Thymus (tissue), 14 donors: Measurements from ENCODE around the gene CFAP99. TPM values are rescaled to one million over a fixed set of nuclear protein-coding genes. Genes with fewer than 3 reads are reported as not detected.

Experiments
- DNase-seq, 9 donors: peaks; one replicate each; pipeline ENCODE4 v3.0.0-alpha.2; 2013; ENCODE audit warnings: low spot score in 9 of 9, low read depth in 6 of 9, missing footprints in 1 of 9
- H3K27ac ChIP-seq, 2 donors: one replicate each; pipeline ENCODE4 v1.5.1; 2013; ENCODE audit warnings: control low read depth in 1 of 2, low read depth in 1 of 2, low read length in 1 of 2, mild to moderate bottlenecking in 1 of 2, moderate library complexity in 1 of 2
- H3K27me3 ChIP-seq, 2 donors: one replicate each; pipeline ENCODE4 v1.5.1; 2013; ENCODE audit warnings: low read length in 1 of 2; ENCODE audit not compliant: control insufficient read depth in 2 of 2, insufficient read depth in 1 of 2
- H3K36me3 ChIP-seq, 2 donors: one replicate each; pipeline ENCODE4 v1.5.1; 2013; ENCODE audit warnings: low read length in 1 of 2, mild to moderate bottlenecking in 1 of 2, moderate library complexity in 1 of 2; ENCODE audit not compliant: control insufficient read depth in 2 of 2, insufficient read depth in 2 of 2
- H3K4me1 ChIP-seq, 2 donors: one replicate each; pipeline ENCODE4 v1.5.1; 2013; ENCODE audit warnings: low read length in 2 of 2; ENCODE audit not compliant: control insufficient read depth in 2 of 2, insufficient read depth in 2 of 2
- H3K4me3 ChIP-seq, 2 donors: one replicate each; pipeline ENCODE4 v1.5.1; 2013; ENCODE audit warnings: low read length in 2 of 2, control low read depth in 1 of 2, mild to moderate bottlenecking in 1 of 2
- H3K9me3 ChIP-seq, 2 donors: one replicate each; pipeline ENCODE4 v1.5.1; 2013; ENCODE audit warnings: low read length in 1 of 2, mild to moderate bottlenecking in 1 of 2; ENCODE audit not compliant: control insufficient read depth in 2 of 2, insufficient read depth in 1 of 2
- WGBS: extraction: QIAGEN DNeasy Blood & Tissue Kit; methylation state at CpG from one replicate; pipeline ENCODE4 v1.1.7; 2013; 5-methylcytosine and 5-hydroxymethylcytosine counted together
- long read RNA-seq, 10 donors: transcript quantifications; one replicate each; lab custom pipeline, GENCODE V29; 2026
- polyA plus RNA-seq: library from polyadenylated mRNA; stranded (reverse); fragments of 200-250 nt; gene quantifications from one replicate; pipeline ENCODE4 v1.2.3, GENCODE V29; 2013
- total RNA-seq: library from RNA; stranded (reverse); fragments of 120-200 nt; gene quantifications from one replicate; pipeline ENCODE4 v1.2.4, GENCODE V29; 2013
- donor health status: healthy.

Gene CFAP99
- 0.19 TPM for total RNA-seq
- 0.18 TPM for polyA plus RNA-seq
- long read RNA-seq, donor 1, result 0 reads
- long read RNA-seq, donor 2, result 0 reads
- long read RNA-seq, donor 3, result 0 reads
- long read RNA-seq, donor 4, result 0 reads
- long read RNA-seq, donor 5, result 0 reads
- long read RNA-seq, donor 6, result 0 reads
- long read RNA-seq, donor 7, result 0 reads
- long read RNA-seq, donor 8, result 0 reads
- long read RNA-seq, donor 9, result 0 reads
- long read RNA-seq, donor 10, result 0 reads

GRCh38 chr4:2418650-2419571, at the start of gene CFAP99:
CFAP99 (plus strand) TSS chr4:2418955.
- peaks cover 29 to 31% of the 10 kb centered on the region in 2 donors for H3K4me1 ChIP-seq
- H3K27me3 ChIP-seq, result peaks cover 61 to 93% of the 10 kb centered on the region in 2 donors
- H3K9me3 ChIP-seq, result peaks cover 0 to 9% of the 10 kb centered on the region in 2 donors
- peak within 1 kb of the TSS; percentile 29 to 64 for H3K4me3 ChIP-seq
- WGBS, result 1% methylated on average over 93 of the region's 94 CpGs
- H3K27ac ChIP-seq, result peak within 1 kb of the TSS in 1 of 2 donors; percentile 33
- H3K36me3 ChIP-seq, result no peaks in the 10 kb centered on the region
- peak; percentile 85 to 98 (median 95) for DNase-seq

GRCh38 chr4:2370597-2371320, 48.0 kb upstream of the CFAP99 start:
- Histone ChIP-seq H3K36me3 (no peaks in the 10 kb centered on the region), H3K27me3 (peaks cover 0 to 36% of the 10 kb centered on the region in 2 donors), H3K4me3 (no peak overlapping the region), H3K4me1 (no peaks in the 10 kb centered on the region), H3K27ac (no peak overlapping the region), H3K9me3 (peaks cover 0 to 16% of the 10 kb centered on the region in 2 donors)
- no peak for DNase-seq
- WGBS, result 90% methylated on average over 26 of the region's 26 CpGs

GRCh38 chr4:2371765-2372487, 46.8 kb upstream of the CFAP99 start:
- peaks cover 0 to 27% of the 10 kb centered on the region in 2 donors for H3K27me3 ChIP-seq
- peaks cover 0 to 16% of the 10 kb centered on the region in 2 donors for H3K9me3 ChIP-seq
- H3K4me3 ChIP-seq, result no peak overlapping the region
- H3K36me3 ChIP-seq, result no peaks in the 10 kb centered on the region
- DNase-seq, result no peak
- no peak overlapping the region for H3K27ac ChIP-seq
- no peaks in the 10 kb centered on the region for H3K4me1 ChIP-seq
- WGBS, result 87% methylated on average over 27 of the region's 27 CpGs

GRCh38 chr4:2372488-2373030, 46.2 kb upstream of the CFAP99 start:
- peaks cover 0 to 16% of the 10 kb centered on the region in 2 donors for H3K9me3 ChIP-seq
- peaks cover 0 to 25% of the 10 kb centered on the region in 2 donors for H3K27me3 ChIP-seq
- 91% methylated on average over 14 of the region's 14 CpGs for WGBS
- no peak overlapping the region for H3K4me3 ChIP-seq
- no peak overlapping the region for H3K27ac ChIP-seq
- no peak for DNase-seq
- no peaks in the 10 kb centered on the region for H3K36me3 ChIP-seq
- no peaks in the 10 kb centered on the region for H3K4me1 ChIP-seq

GRCh38 chr4:2373532-2373931, 45.2 kb upstream of the CFAP99 start:
- Histone ChIP-seq H3K4me3 (no peak overlapping the region), H3K4me1 (no peaks in the 10 kb centered on the region), H3K27ac (no peak overlapping the region), H3K36me3 (no peaks in the 10 kb centered on the region), H3K9me3 (peaks cover 0 to 15% of the 10 kb centered on the region in 2 donors), H3K27me3 (peaks cover 0 to 24% of the 10 kb centered on the region in 2 donors)
- no peak for DNase-seq
- WGBS, result 95% methylated on average over 7 of the region's 7 CpGs

- no peak overlapping the region for H3K4me3 ChIP-seq
- H3K27me3 ChIP-seq, result peaks cover 0 to 32% of the 10 kb centered on the region in 2 donors
- no peak overlapping the region for H3K27ac ChIP-seq
- no peaks in the 10 kb centered on the region for H3K4me1 ChIP-seq
- 89% methylated on average over 10 of the region's 10 CpGs for WGBS
- H3K36me3 ChIP-seq, result no peaks in the 10 kb centered on the region
- no peak for DNase-seq
- H3K9me3 ChIP-seq, result peaks cover 0 to 4% of the 10 kb centered on the region in 2 donors
These were observed 43.3 kb upstream of the CFAP99 start for GRCh38 chr4:2375427-2375826.

GRCh38 chr4:2377241-2377640, 41.5 kb upstream of the CFAP99 start:
- Histone ChIP-seq H3K27ac (no peak overlapping the region), H3K36me3 (no peaks in the 10 kb centered on the region), H3K9me3 (peaks cover 0 to 4% of the 10 kb centered on the region in 2 donors), H3K4me3 (no peak overlapping the region), H3K4me1 (no peaks in the 10 kb centered on the region), H3K27me3 (peaks cover 0 to 22% of the 10 kb centered on the region in 2 donors)
- no peak for DNase-seq
- WGBS, result 90% methylated on average over 14 of the region's 14 CpGs

GRCh38 chr4:2378401-2378800, 40.4 kb upstream of the CFAP99 start:
- Histone ChIP-seq H3K4me1 (no peaks in the 10 kb centered on the region), H3K4me3 (no peak overlapping the region), H3K36me3 (no peaks in the 10 kb centered on the region), H3K27me3 (peaks cover 0 to 22% of the 10 kb centered on the region in 2 donors), H3K27ac (no peak overlapping the region), H3K9me3 (peaks cover 0 to 4% of the 10 kb centered on the region in 2 donors)
- DNase-seq, result no peak
- WGBS, result 91% methylated on average over 5 of the region's 5 CpGs
